H1 (cell line): ENCODE data around the gene POC1B. TPM values are rescaled to one million over a fixed set of nuclear protein-coding genes. Genes with fewer than 3 reads are reported as not detected.

Experiments
- JUN ChIP-seq: IDR thresholded peaks from 2 replicates; pipeline ENCODE4 v1.6.1; 2011; ENCODE audit warnings: low read depth, mild to moderate bottlenecking, improper control_type of control experiment, low read length
- KDM4A ChIP-seq: IDR thresholded peaks from one replicate; pipeline ENCODE4 v1.7.1; 2012; ENCODE audit warnings: low read depth, mild to moderate bottlenecking, moderate library complexity, low read length, inconsistent platforms; ENCODE audit not compliant: severe bottlenecking
- SIN3A ChIP-seq, 2 experiments: IDR thresholded peaks in 1 of 2; conservative IDR thresholded peaks in 1 of 2; 2 replicates each; pipeline ENCODE4 v1.6.1; 2011 to 2012; ENCODE audit warnings: low read length in 2 of 2, improper control_type of control experiment in 1 of 2, low read depth in 1 of 2, mild to moderate bottlenecking in 1 of 2
- SP2 ChIP-seq: IDR thresholded peaks from 2 replicates; pipeline ENCODE4 v1.6.1; 2012; ENCODE audit warnings: mild to moderate bottlenecking, low read length, inconsistent platforms
- polyA plus RNA-seq, 7 experiments: library from polyadenylated mRNA; depleted of rRNA in 3 of 7; stranded (reverse) in 5 of 7; unstranded in 2 of 7; fragments of >200 nt in 5 of 7; fragments of 200-250 nt in 2 of 7; gene quantifications; 1 replicate in 5 of 7; 2 replicates in 1 of 7; 4 replicates in 1 of 7; pipeline versions ENCODE4 v1.2.1 to v1.2.3, GENCODE V29; 2011 to 2013; ENCODE audit warnings: missing spikeins in 2 of 7, mixed read lengths in 2 of 7
- total RNA-seq: library from RNA; stranded (reverse); fragmentation: NEBNext Ultra II Directional; extraction: Animal tissue kit (Norgen Biotek cat#: 25700); gene quantifications from 2 replicates; pipeline ENCODE4 v1.2.1, GENCODE V29; 2021
- TF ChIP-seq, protein P1 (sequence below): IDR thresholded peaks from 2 replicates; pipeline ENCODE4 v1.6.1; 2012; ENCODE audit warnings: inconsistent platforms

The POC1B gene
- total and polyA plus RNA-seq, 2 of the 8 experiments (the other 6 are each of a cell fraction or from before 2014, with no cell fraction given): 7.5 to 16.3 TPM

DNA sequence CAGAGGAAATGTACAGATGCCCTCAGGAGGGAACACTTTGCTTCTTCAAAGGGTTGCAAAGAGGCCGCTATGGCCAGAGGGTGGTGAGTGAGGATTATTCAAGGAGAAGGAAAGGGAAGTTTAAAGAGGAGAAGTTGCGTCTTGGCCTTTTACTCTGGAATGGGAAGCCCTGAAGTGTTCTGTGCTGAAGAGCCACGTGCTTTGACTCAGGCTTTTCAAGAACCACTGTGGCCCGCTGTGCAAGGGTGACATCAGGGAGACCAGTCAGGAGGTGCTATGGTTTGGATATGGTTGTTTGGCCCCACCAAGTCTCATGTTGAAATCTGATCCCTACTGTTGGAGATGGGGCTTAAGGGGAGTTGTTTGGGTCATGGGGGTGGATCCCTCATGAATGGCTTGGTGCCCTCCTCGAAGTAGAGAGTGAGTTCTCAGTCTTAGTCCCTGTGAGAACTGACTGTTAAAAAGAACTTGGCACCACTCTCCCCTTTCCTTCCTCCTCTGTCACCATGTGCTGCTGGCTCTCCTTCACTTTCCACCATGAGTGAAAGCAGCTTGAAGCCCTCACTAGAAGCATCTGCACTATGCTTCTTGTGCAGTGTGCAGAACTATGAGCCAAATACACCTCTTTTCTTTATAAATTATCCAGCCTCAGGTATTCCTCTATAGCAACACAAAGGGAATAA, 107.5 kb downstream of the POC1B start (continued):
- no peak for TF ChIP-seq JUN
- no peak for TF ChIP-seq KDM4A
- TF ChIP-seq, protein P1, sequence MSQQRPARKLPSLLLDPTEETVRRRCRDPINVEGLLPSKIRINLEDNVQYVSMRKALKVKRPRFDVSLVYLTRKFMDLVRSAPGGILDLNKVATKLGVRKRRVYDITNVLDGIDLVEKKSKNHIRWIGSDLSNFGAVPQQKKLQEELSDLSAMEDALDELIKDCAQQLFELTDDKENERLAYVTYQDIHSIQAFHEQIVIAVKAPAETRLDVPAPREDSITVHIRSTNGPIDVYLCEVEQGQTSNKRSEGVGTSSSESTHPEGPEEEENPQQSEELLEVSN: no peak
- no peak for TF ChIP-seq SP2
- no peak for TF ChIP-seq SIN3A (conservative IDR thresholded peaks at IDR 0.05 in 1 of 2, IDR thresholded peaks at IDR 0.05 in 1 of 2; ENCODE audit: low read depth in 1 of 2, low read length in 2 of 2)
- TF ChIP-seq, all 59 proteins: peak for 0
